Measurements from ENCODE around the gene ZBED2. TPM values are rescaled to one million over a fixed set of nuclear protein-coding genes. Genes with fewer than 3 reads are reported as not detected.

Gene ZBED2
- total and polyA plus RNA-seq, 2 of the 13 experiments (the other 11 are each of a cell fraction or from before 2014, with no cell fraction given) = 0.04 TPM; not detected in 1

GRCh38 chr3:111581403-111582119 lies 13.6 kb downstream of the ZBED2 start:
- H4K20me1 ChIP-seq (ENCODE audit: insufficient read depth, low read length) = no peaks in the 10 kb centered on the region
- ChIA-PET CTCF (ENCODE audit: low intra/inter-chr PET ratio, low total read pairs) (no interaction called here), POLR2A (no interaction called here)
- TF ChIP-seq SNAI1 (CRISPR knock-in tag; IDR thresholded peaks at IDR 0.05; ENCODE audit: borderline replicate concordance) (no peak), ZFYVE20 (CRISPR knock-in tag; IDR thresholded peaks at IDR 0.05; ENCODE audit: borderline replicate concordance, low read depth) (no peak), ZBTB44 (CRISPR knock-in tag; IDR thresholded peaks at IDR 0.05) (no peak), ARID5B (CRISPR knock-in tag; IDR thresholded peaks at IDR 0.05) (no peak), EHMT2 (IDR thresholded peaks at IDR 0.05; ENCODE audit: borderline replicate concordance, low read depth, low read length) (no peak), KLF11 (CRISPR knock-in tag; IDR thresholded peaks at IDR 0.05) (no peak), ZNF232 (CRISPR knock-in tag; IDR thresholded peaks at IDR 0.05; ENCODE audit: borderline replicate concordance) (no peak), ZNF710 (CRISPR knock-in tag; IDR thresholded peaks at IDR 0.05; ENCODE audit: borderline replicate concordance) (no peak), MTF2 (CRISPR knock-in tag; IDR thresholded peaks at IDR 0.05; ENCODE audit: borderline replicate concordance) (no peak), ZSCAN12 (CRISPR knock-in tag; IDR thresholded peaks at IDR 0.05) (no peak), MEIS1 (CRISPR knock-in tag; IDR thresholded peaks at IDR 0.05; ENCODE audit: borderline replicate concordance) (no peak)
- H3K27ac ChIP-seq (ENCODE audit: extremely low read length, insufficient read depth, low read length) = no peak overlapping the region
- H3K4me3 ChIP-seq (replicated peaks in 1 of 3; ENCODE audit: insufficient read depth in 1 of 3, low read depth in 2 of 3, low read length in 3 of 3) = no peak overlapping the region
- intact Hi-C loops (cut with micrococcal nuclease; ENCODE audit: unreplicated experiment) (no loop called here), in situ Hi-C loops (cut with HindIII; ENCODE audit: extremely low pct_ligation_motif_present, low pct_unique_long_range_greater_than_20kb) (no loop called here)
- ATAC-seq (no peak), FAIRE-seq (no peak), DNase-seq (ENCODE audit: low spot score) (no peak)
- no peak overlapping the region for H3K4me2 ChIP-seq (ENCODE audit: low read depth, low read length)
- 45% methylated on average over 2 of the region's 2 CpGs for WGBS (ENCODE audit: low lambda C conversion rate)
- H2AFZ ChIP-seq (ENCODE audit: low read length) = no peak overlapping the region
- H3K36me3 ChIP-seq (replicated peaks in 1 of 2; ENCODE audit: control insufficient read depth in 1 of 2, insufficient read depth in 2 of 2, low read length in 2 of 2) = no peaks in the 10 kb centered on the region
- no peaks in the 10 kb centered on the region for H3K79me2 ChIP-seq (ENCODE audit: insufficient read depth, low read length)
- H3K9ac ChIP-seq (ENCODE audit: insufficient read depth, low read depth, low read length) = no peak overlapping the region
- H3K27me3 ChIP-seq (ENCODE audit: control insufficient read depth in 1 of 2, insufficient read depth in 2 of 2, low read length in 2 of 2) = no peaks in the 10 kb centered on the region
- H3K4me1 ChIP-seq (ENCODE audit: insufficient read depth, low read length) = no peaks in the 10 kb centered on the region
- no TSS peak for BruUV-seq (replicated peaks)
- no peaks in the 10 kb centered on the region for H3K9me3 ChIP-seq (ENCODE audit: low read length)
